ENCODE data around the gene CACNA1A.

DNA sequence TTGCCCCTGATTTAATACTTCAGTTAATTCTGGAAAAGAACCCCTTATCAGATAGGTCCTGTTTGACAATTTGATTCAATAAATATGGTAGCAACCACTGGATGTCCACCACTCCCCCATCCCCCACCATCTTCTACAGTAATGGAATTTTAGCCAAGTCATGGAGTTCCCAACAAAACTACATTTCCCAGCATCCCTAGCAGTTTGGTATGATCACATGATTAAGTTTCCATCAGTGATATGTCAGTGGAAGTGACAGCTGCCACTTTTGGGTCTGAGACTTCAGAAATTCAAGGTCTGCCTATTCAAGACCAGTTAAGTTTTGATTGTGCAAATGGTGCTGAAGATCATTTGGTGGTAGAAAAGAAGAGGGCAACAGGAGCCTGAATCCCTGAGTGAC is 85.5 kb downstream of the CACNA1A start:
- TF ChIP-seq SMC3 (IDR thresholded peaks at IDR 0.05; ENCODE audit: low read depth, low read length) (no peak), RAD21 (IDR thresholded peaks at IDR 0.05; ENCODE audit: low read length) (no peak), MXI1 (IDR thresholded peaks at IDR 0.05; ENCODE audit: borderline replicate concordance, low read depth, low read length) (no peak), BHLHE40 (IDR thresholded peaks at IDR 0.05; ENCODE audit: low read depth, low read length) (no peak), CTCF (conservative IDR thresholded peaks at IDR 0.05; ENCODE audit: low read depth, low read length) (no peak), POLR2A (IDR thresholded peaks at IDR 0.05; ENCODE audit: low read depth, low read length) (no peak), MAFK (IDR thresholded peaks at IDR 0.05; ENCODE audit: low read depth, low read length) (no peak), RCOR1 (IDR thresholded peaks at IDR 0.05; ENCODE audit: insufficient replicate concordance, low read length) (no peak), RFX5 (IDR thresholded peaks at IDR 0.05; ENCODE audit: low read depth, low read length) (no peak), NFE2L2 (IDR thresholded peaks at IDR 0.05; ENCODE audit: low read depth, low read length) (no peak), CEBPB (IDR thresholded peaks at IDR 0.05; ENCODE audit: low read depth, low read length) (no peak)

Data from IMR-90 (cell line).